ENCODE data around the gene SLC45A1. TPM values are rescaled to one million over a fixed set of nuclear protein-coding genes. Genes with fewer than 3 reads are reported as not detected.

The SLC45A1 gene
- total and polyA plus RNA-seq, 2 experiments from 2014 or later: 0.27 to 1.0 TPM

DNA sequence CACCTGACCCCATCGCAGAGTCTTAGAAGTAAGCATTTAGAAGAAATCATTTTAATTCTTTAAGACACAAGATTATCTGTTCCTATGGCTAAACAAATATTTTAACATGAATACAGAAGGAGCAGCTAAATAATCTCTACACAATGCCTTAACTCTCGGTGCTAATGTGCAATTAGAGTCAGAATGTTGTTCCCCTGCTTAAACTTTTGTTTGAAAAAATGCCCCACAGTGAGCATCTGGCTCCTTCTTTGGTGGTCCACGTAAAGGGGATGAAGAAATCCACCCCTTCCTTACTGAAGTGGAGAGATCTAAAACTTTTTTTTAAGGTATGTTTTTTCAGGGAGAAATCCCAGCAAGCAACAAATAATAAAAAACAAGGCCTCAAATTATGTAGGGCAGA, 55.2 kb downstream of the SLC45A1 start:
- H3K27ac ChIP-seq: peak overlapping the region; percentile 61
- no peak for DNase-seq (ENCODE audit: low spot score)
- no peaks in the 10 kb centered on the region for H3K36me3 ChIP-seq (replicated peaks; ENCODE audit: insufficient read depth, low read depth)
- H3K4me3 ChIP-seq: no peak overlapping the region
- H3K9me2 ChIP-seq (replicated peaks; ENCODE audit: insufficient read depth): no peaks in the 10 kb centered on the region
- no peaks in the 10 kb centered on the region for H3K9me3 ChIP-seq (ENCODE audit: low read depth)
- H3K79me2 ChIP-seq: peaks cover 92% of the 10 kb centered on the region
- H2AFZ ChIP-seq: no peak overlapping the region
- peaks cover 77% of the 10 kb centered on the region for H4K20me1 ChIP-seq (ENCODE audit: insufficient read depth, poor library complexity, severe bottlenecking)
- H3K4me2 ChIP-seq: no peak overlapping the region
- no peaks in the 10 kb centered on the region for H3K27me3 ChIP-seq
- TF ChIP-seq EZH2phosphoT487 (IDR thresholded peaks at IDR 0.05; ENCODE audit: low read depth, severe bottlenecking, unreplicated experiment): no peak
- TF ChIP-seq, protein P1, sequence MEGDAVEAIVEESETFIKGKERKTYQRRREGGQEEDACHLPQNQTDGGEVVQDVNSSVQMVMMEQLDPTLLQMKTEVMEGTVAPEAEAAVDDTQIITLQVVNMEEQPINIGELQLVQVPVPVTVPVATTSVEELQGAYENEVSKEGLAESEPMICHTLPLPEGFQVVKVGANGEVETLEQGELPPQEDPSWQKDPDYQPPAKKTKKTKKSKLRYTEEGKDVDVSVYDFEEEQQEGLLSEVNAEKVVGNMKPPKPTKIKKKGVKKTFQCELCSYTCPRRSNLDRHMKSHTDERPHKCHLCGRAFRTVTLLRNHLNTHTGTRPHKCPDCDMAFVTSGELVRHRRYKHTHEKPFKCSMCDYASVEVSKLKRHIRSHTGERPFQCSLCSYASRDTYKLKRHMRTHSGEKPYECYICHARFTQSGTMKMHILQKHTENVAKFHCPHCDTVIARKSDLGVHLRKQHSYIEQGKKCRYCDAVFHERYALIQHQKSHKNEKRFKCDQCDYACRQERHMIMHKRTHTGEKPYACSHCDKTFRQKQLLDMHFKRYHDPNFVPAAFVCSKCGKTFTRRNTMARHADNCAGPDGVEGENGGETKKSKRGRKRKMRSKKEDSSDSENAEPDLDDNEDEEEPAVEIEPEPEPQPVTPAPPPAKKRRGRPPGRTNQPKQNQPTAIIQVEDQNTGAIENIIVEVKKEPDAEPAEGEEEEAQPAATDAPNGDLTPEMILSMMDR (IDR thresholded peaks at IDR 0.05; ENCODE audit: poor library complexity): no peak
- TF ChIP-seq EZH2 (IDR thresholded peaks at IDR 0.05; ENCODE audit: borderline replicate concordance): no peak
- 62% methylated on average over 3 of the region's 3 CpGs for WGBS (ENCODE audit: low lambda C conversion rate, missing lambda C conversion rate)
- H3K4me1 ChIP-seq (ENCODE audit: insufficient read depth): peaks cover 54% of the 10 kb centered on the region

DNA sequence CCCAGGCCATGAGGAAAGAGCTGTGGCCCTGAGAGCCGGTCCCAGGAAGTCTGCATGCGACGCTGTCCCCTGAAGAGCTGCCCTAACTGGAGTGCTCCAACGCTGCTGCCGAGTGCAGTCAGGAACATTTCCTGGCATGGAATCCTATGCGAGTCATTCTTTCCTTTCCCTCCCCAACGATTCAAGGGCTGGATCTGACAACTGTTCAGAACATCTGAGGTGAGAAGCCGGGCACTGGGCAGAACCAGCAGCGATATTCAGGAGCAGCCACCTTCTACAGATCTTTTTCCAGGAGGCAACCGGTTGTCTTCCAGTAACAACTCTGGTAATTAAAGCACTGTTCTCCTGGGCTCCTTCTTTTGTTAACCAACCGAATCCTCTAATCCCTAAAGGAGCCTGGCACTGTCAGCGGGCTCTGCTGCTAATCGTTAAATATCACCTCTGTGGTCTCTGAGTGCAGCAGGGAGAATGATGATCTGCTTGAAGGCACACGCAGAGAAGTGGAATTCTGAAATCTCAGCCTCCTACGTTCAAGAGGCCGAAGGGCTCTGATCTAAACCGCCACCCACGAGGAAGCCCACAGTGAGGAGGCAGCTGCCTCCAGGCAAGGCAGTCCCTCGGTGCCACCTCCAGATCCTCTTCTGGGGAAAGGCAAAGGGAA, 55.8 kb downstream of the SLC45A1 start:
- Histone ChIP-seq H2AFZ (no peak overlapping the region), H3K79me2 (peaks cover 91% of the 10 kb centered on the region), H3K27ac (peak overlapping the region; percentile 61), H3K4me2 (no peak overlapping the region), H3K4me1 (ENCODE audit: insufficient read depth) (peaks cover 59% of the 10 kb centered on the region), H4K20me1 (ENCODE audit: insufficient read depth, poor library complexity, severe bottlenecking) (peaks cover 77% of the 10 kb centered on the region), H3K4me3 (no peak overlapping the region), H3K36me3 (replicated peaks; ENCODE audit: insufficient read depth, low read depth) (no peaks in the 10 kb centered on the region), H3K9me2 (replicated peaks; ENCODE audit: insufficient read depth) (no peaks in the 10 kb centered on the region), H3K9me3 (ENCODE audit: low read depth) (no peaks in the 10 kb centered on the region), H3K27me3 (no peaks in the 10 kb centered on the region)
- WGBS (ENCODE audit: low lambda C conversion rate, missing lambda C conversion rate): 35% methylated on average over 19 of the region's 19 CpGs
- TF ChIP-seq, protein P1 (IDR thresholded peaks at IDR 0.05; ENCODE audit: poor library complexity): no peak
- TF ChIP-seq EZH2phosphoT487 (IDR thresholded peaks at IDR 0.05; ENCODE audit: low read depth, severe bottlenecking, unreplicated experiment) (no peak), EZH2 (IDR thresholded peaks at IDR 0.05; ENCODE audit: borderline replicate concordance) (no peak)
- DNase-seq (ENCODE audit: low spot score): peak; percentile 70

DNA sequence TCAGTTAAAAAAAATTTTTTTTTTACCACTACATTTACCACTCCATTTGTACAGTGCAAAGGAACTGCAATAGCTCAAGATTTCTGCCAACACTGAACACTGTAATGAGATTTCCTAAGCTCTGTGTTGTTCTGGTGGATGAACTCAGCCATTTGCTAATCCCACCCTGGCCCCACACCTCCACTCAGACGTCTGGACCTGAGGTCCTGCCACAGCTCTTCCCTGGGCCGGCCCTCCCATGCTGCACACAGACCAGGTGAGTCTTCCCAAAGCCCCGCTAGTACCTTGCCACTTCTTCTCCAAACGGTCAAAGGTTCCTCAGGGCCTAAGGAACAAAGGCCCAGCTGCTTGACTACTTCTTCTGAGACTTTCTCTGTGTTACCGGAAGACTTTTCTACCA, 56.4 kb downstream of the SLC45A1 start:
- 68% methylated on average over 5 of the region's 5 CpGs for WGBS (ENCODE audit: low lambda C conversion rate, missing lambda C conversion rate)
- Histone ChIP-seq H3K4me3 (no peak overlapping the region), H3K27ac (peak overlapping the region; percentile 61), H3K9me3 (ENCODE audit: low read depth) (no peaks in the 10 kb centered on the region), H3K4me2 (no peak overlapping the region), H3K79me2 (peaks cover 91% of the 10 kb centered on the region), H3K27me3 (no peaks in the 10 kb centered on the region), H3K4me1 (ENCODE audit: insufficient read depth) (peaks cover 65% of the 10 kb centered on the region), H4K20me1 (ENCODE audit: insufficient read depth, poor library complexity, severe bottlenecking) (peaks cover 80% of the 10 kb centered on the region), H2AFZ (no peak overlapping the region), H3K9me2 (replicated peaks; ENCODE audit: insufficient read depth) (no peaks in the 10 kb centered on the region), H3K36me3 (replicated peaks; ENCODE audit: insufficient read depth, low read depth) (no peaks in the 10 kb centered on the region)
- DNase-seq (ENCODE audit: low spot score): no peak
- TF ChIP-seq EZH2phosphoT487 (IDR thresholded peaks at IDR 0.05; ENCODE audit: low read depth, severe bottlenecking, unreplicated experiment) (no peak), EZH2 (IDR thresholded peaks at IDR 0.05; ENCODE audit: borderline replicate concordance) (no peak)
- TF ChIP-seq, protein P1 (IDR thresholded peaks at IDR 0.05; ENCODE audit: poor library complexity): no peak
